Measurements from ENCODE around the gene SPAG6.

DNA sequence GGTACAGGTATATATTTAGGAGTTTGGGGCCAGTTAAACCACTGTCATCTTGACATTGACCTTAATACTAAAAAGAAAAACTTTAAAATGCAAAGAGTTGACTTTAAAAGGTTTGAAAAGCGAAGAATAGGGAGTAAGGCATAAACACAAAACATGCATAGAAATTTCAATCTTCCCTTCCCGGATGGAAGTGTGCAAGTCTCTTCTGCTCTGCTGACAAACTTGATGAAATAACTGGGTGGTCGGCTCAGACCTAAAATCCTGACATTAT lies 3.4 kb upstream of the SPAG6 start:
- TF ChIP-seq, protein P1, sequence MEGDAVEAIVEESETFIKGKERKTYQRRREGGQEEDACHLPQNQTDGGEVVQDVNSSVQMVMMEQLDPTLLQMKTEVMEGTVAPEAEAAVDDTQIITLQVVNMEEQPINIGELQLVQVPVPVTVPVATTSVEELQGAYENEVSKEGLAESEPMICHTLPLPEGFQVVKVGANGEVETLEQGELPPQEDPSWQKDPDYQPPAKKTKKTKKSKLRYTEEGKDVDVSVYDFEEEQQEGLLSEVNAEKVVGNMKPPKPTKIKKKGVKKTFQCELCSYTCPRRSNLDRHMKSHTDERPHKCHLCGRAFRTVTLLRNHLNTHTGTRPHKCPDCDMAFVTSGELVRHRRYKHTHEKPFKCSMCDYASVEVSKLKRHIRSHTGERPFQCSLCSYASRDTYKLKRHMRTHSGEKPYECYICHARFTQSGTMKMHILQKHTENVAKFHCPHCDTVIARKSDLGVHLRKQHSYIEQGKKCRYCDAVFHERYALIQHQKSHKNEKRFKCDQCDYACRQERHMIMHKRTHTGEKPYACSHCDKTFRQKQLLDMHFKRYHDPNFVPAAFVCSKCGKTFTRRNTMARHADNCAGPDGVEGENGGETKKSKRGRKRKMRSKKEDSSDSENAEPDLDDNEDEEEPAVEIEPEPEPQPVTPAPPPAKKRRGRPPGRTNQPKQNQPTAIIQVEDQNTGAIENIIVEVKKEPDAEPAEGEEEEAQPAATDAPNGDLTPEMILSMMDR (conservative IDR thresholded peaks at IDR 0.05): no peak
- TF ChIP-seq ZFX (IDR thresholded peaks at IDR 0.05): no peak
